ENCODE measurements around the gene C11orf68.

DNA sequence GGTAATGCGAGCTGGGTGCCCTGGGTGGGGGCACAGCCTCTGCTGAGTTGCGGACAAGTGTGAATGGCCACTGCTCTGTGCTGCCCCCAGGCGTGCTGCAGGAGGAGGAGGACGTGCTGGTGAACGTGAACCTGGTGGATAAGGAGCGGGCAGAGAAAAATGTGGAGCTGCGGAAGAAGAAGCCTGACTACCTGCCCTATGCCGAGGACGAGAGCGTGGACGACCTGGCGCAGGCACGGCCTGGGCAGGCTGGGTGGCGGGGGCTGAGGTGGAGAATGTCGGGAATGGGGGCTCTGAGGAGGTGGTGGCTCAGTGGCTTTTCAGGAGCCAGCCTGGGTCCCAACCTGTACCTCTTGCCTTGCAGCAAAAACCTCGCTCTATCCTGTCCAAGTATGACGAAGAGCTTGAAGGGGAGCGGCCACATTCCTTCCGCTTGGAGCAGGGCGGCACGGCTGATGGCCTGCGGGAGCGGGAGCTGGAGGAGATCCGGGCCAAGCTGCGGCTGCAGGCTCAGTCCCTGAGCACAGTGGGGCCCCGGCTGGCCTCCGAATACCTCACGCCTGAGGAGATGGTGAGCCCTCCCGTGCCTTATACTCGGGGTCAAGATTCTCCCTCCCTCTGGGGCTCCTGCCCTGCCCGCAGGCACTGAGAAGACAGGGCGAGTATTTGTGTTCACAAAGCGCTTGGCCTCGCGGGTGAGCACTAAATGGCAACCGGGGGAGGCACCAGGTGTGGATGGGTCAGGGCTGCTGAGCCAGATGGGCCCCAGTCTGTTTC, 47.3 kb upstream of the C11orf68 start:
- TF ChIP-seq, protein P1, sequence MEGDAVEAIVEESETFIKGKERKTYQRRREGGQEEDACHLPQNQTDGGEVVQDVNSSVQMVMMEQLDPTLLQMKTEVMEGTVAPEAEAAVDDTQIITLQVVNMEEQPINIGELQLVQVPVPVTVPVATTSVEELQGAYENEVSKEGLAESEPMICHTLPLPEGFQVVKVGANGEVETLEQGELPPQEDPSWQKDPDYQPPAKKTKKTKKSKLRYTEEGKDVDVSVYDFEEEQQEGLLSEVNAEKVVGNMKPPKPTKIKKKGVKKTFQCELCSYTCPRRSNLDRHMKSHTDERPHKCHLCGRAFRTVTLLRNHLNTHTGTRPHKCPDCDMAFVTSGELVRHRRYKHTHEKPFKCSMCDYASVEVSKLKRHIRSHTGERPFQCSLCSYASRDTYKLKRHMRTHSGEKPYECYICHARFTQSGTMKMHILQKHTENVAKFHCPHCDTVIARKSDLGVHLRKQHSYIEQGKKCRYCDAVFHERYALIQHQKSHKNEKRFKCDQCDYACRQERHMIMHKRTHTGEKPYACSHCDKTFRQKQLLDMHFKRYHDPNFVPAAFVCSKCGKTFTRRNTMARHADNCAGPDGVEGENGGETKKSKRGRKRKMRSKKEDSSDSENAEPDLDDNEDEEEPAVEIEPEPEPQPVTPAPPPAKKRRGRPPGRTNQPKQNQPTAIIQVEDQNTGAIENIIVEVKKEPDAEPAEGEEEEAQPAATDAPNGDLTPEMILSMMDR (IDR thresholded peaks at IDR 0.05; ENCODE audit: insufficient read depth, low read depth, low read length): no peak
- no peak for TF ChIP-seq EZH2 (IDR thresholded peaks at IDR 0.05; ENCODE audit: insufficient read depth, low read length)
